GM19467 (cell line): ENCODE measurements around the gene RAD50.
"Not testable (repeated sequence)": the region's sequence is repeated elsewhere in the genome, so short reads cannot be mapped to it uniquely, and the experiment has no call there.

Source experiments
- ATAC-seq: cut with Tn5 transposase; IDR thresholded peaks from one replicate; pipeline ENCODE4 v1.9.1; 2021; ENCODE audit warnings: mild to moderate bottlenecking, moderate library complexity; ENCODE audit not compliant: unreplicated experiment

Gene RAD50

GRCh38 chr5:132556763-132557477 is at the start of gene RAD50:
RAD50 (plus strand) TSS chr5:132556977; CDS start chr5:132557325, 348 bp downstream.
- peak; percentile 98 for ATAC-seq

GRCh38 chr5:132510076-132510475 is 46.7 kb upstream of the RAD50 start:
- ATAC-seq, result no peak

GRCh38 chr5:132513618-132514336 is 43.0 kb upstream of the RAD50 start:
- ATAC-seq, result not testable (repeated sequence)

GRCh38 chr5:132522067-132522466 is 34.7 kb upstream of the RAD50 start:
- not testable (repeated sequence) for ATAC-seq

GRCh38 chr5:132524877-132525276 is 31.9 kb upstream of the RAD50 start:
- ATAC-seq, result not testable (repeated sequence)

- ATAC-seq, result peak; percentile 57
Observed at GRCh38 chr5:132525299-132525724, 31.5 kb upstream of the RAD50 start.

GRCh38 chr5:132526290-132526973 is 30.3 kb upstream of the RAD50 start:
- ATAC-seq, result no peak

- no peak for ATAC-seq
Observed at GRCh38 chr5:132526974-132527564, 29.7 kb upstream of the RAD50 start.

- no peak for ATAC-seq
Observed at GRCh38 chr5:132528021-132528420, 28.8 kb upstream of the RAD50 start.

- no peak for ATAC-seq
Observed at GRCh38 chr5:132528866-132529634, 27.7 kb upstream of the RAD50 start.

- no peak for ATAC-seq
Observed at GRCh38 chr5:132530946-132531345, 25.8 kb upstream of the RAD50 start.

GRCh38 chr5:132539716-132540115 is 17.1 kb upstream of the RAD50 start:
- no peak for ATAC-seq

GRCh38 chr5:132540149-132540548 is 16.6 kb upstream of the RAD50 start:
- ATAC-seq, result no peak

GRCh38 chr5:132540764-132541163 is 16.0 kb upstream of the RAD50 start:
- no peak for ATAC-seq

- no peak for ATAC-seq
Observed at GRCh38 chr5:132543472-132544201, 13.1 kb upstream of the RAD50 start, which contains the start of gene IL5. IL5 (minus strand) TSS chr5:132543522; CDS start chr5:132543478, 44 bp downstream.

GRCh38 chr5:132546108-132546507 is 10.7 kb upstream of the RAD50 start:
- ATAC-seq, result no peak

- no peak for ATAC-seq
Observed at GRCh38 chr5:132547269-132547668, 9.5 kb upstream of the RAD50 start.

- not testable (repeated sequence) for ATAC-seq
Observed at GRCh38 chr5:132548834-132549233, 7.9 kb upstream of the RAD50 start.

- no peak for ATAC-seq
Observed at GRCh38 chr5:132549576-132549975, 7.2 kb upstream of the RAD50 start.
